ENCODE data around the gene KPNB1.

DNA sequence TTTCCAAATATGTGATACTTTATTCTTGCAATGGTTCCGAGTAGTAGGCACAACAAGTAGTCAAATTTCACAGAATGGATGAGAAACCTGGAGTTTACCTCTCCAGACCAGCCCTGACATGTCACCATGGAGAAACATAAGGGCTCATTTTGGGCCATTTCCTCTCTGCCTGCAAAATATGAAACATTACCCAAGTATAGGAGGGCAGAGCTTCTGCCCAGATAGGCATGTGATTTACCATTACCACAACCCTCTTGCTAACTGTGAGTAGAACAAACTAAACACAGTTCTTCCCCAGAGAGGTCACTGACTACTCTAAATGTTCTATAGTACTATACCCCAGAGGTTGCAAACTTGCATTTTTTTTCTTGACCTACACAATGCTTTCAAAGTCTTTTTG is 15.7 kb upstream of the KPNB1 start:
- TF ChIP-seq, protein P1, sequence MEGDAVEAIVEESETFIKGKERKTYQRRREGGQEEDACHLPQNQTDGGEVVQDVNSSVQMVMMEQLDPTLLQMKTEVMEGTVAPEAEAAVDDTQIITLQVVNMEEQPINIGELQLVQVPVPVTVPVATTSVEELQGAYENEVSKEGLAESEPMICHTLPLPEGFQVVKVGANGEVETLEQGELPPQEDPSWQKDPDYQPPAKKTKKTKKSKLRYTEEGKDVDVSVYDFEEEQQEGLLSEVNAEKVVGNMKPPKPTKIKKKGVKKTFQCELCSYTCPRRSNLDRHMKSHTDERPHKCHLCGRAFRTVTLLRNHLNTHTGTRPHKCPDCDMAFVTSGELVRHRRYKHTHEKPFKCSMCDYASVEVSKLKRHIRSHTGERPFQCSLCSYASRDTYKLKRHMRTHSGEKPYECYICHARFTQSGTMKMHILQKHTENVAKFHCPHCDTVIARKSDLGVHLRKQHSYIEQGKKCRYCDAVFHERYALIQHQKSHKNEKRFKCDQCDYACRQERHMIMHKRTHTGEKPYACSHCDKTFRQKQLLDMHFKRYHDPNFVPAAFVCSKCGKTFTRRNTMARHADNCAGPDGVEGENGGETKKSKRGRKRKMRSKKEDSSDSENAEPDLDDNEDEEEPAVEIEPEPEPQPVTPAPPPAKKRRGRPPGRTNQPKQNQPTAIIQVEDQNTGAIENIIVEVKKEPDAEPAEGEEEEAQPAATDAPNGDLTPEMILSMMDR (IDR thresholded peaks at IDR 0.05): no peak
- TF ChIP-seq POLR2A (IDR thresholded peaks at IDR 0.05): no peak

Data from uterus (tissue), 2 donors.